ENCODE data around the gene MRAP.

DNA sequence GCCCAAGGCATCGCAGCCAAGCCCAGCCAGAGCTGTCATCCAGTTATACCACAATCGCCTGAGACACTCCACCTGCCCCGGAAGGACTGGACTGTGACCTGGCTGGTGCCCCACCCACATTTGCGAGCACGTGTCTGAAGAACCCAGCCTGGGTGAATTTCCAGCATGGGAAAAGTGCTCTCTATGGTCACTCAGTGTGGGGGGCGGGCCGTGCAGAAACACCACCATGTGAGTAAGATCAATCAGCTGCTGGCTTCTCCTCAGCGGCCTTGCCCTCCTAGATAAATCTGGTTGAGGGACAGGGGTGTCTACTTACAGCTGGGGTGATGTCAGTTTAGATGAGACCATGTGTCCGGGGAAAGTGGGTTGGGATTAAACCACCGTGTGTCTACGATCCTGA, 49.3 kb downstream of the MRAP start:
- TF ChIP-seq ZNF473 (tag by site-specific recombination; IDR thresholded peaks at IDR 0.05) (no peak), ZBTB11 (tag by site-specific recombination; conservative IDR thresholded peaks at IDR 0.05; ENCODE audit: low read depth) (no peak), CTCF (tag by site-specific recombination; IDR thresholded peaks at IDR 0.05) (no peak), ZNF658 (tag by site-specific recombination; IDR thresholded peaks at IDR 0.05) (no peak), ZNF580 (tag by site-specific recombination; IDR thresholded peaks at IDR 0.05) (no peak), ZNF639 (tag by site-specific recombination; IDR thresholded peaks at IDR 0.05) (no peak)

All from HEK293 (cell line).